GM21447 (cell line): ENCODE data around the gene KCNN3.
"Not testable (repeated sequence)": the region's sequence is repeated elsewhere in the genome, so short reads cannot be mapped to it uniquely, and the experiment has no call there.

Experiments
- ATAC-seq: cut with Tn5 transposase; IDR thresholded peaks from one replicate; pipeline ENCODE4 v1.9.1; 2021; ENCODE audit not compliant: unreplicated experiment

KCNN3 gene

DNA sequence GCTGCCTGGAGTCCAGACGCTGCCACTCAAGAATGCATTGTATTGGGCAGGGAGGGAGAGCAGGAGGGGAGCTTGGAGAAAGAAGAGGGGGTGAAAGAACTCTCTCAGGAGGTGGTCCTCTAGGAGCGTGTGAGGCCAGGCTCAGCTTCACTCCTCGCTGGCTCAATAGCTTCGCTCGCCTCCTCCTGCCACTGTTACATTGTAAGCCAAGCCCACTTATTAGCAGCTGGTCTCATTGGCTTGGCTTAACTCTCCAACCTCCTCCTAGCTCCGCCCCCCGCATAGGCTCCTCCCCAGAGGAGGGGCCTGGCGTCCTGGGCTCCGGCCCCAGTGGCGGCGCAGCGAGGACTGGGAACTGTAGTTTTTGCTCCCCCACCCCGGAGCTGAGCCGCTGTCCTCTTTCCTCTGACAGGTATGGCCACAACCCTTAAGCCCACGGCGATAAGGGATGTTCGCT is at the start of gene KCNN3:
TSS of gene KCNN3 (minus strand) at position 167 of the 457 bp plus-strand sequence. CDS start 317 bp downstream, outside the sequence.
- ATAC-seq, result peak; percentile 86

DNA sequence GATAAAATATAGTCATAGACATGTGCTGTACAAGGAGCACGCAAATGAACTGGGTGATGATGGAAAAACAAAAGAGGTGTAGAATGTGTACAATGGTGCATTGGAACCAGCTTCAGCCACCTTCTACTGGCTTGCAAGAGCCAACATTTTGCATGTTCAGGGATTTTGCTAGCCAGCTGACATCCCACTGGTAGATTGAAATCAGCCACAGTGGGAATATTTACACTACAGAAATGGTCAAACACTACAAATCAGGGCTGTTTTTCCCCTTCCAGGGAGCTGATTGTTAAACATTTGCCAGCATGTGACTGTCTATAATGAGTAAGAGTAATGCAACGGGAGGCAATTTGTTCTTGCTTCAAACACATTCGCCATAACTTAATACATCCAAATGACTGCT is 43.2 kb upstream of the KCNN3 start:
- ATAC-seq, result no peak

- no peak for ATAC-seq
These were observed 42.7 kb upstream of the KCNN3 start for GRCh38 chr1:154912755-154913154.

GRCh38 chr1:154911691-154912550 is 41.8 kb upstream of the KCNN3 start:
- ATAC-seq, result no peak

- ATAC-seq, result no peak
These were observed 40.8 kb upstream of the KCNN3 start for GRCh38 chr1:154910851-154911250.

GRCh38 chr1:154908937-154909336 is 38.9 kb upstream of the KCNN3 start:
- ATAC-seq, result no peak

GRCh38 chr1:154908129-154908528 is 38.0 kb upstream of the KCNN3 start:
- ATAC-seq, result not testable (repeated sequence)

GRCh38 chr1:154906621-154907081 is 36.6 kb upstream of the KCNN3 start:
- no peak for ATAC-seq

DNA sequence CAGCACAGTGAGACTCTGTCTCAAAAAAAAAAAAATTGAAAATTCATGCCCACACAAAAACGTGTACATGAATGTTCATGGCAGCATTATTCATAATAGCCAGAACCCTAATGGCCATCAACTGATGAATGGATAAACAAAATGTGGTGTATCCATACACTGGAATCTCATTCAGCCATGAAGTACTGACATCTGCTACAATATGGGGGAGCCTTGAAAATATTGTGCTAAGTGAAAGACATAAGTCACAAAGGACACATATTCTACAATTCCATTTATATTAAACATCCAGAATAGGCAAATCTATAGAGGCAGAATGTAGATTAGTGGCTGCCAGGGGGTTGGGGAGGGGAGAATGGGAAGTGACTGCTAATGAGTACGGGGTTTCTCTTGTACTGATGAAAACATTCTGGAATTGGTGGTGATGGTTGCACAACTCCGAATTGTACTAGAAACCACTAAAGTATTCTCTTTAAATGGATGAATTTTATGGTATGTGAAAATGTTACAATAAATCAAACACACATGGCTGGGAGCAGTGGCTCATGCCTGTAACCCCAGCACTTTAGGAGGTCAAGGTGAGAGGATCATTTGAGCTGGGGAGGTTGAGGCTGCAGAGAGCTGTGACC is 33.0 kb upstream of the KCNN3 start:
- no peak for ATAC-seq

GRCh38 chr1:154901591-154901990 is 31.5 kb upstream of the KCNN3 start:
- no peak for ATAC-seq

DNA sequence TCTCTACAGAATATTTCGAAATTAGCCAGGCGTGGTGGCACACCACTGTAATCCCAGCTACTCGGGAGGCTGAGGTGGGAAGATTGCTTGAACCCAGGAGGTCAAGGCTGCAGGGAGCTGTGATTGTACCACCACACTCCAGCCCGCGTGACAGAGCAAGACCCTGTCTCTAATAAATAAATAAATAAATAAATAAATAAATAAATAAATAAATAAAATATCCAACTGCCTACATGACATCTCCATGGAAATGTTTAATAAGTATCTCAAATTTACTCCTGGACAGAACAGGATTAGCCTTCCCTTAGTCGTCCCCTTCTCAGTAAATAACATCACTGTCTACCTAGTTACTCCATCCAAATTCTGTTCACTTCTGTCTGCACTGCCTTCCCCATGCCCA is 29.0 kb upstream of the KCNN3 start:
- ATAC-seq, result no peak

DNA sequence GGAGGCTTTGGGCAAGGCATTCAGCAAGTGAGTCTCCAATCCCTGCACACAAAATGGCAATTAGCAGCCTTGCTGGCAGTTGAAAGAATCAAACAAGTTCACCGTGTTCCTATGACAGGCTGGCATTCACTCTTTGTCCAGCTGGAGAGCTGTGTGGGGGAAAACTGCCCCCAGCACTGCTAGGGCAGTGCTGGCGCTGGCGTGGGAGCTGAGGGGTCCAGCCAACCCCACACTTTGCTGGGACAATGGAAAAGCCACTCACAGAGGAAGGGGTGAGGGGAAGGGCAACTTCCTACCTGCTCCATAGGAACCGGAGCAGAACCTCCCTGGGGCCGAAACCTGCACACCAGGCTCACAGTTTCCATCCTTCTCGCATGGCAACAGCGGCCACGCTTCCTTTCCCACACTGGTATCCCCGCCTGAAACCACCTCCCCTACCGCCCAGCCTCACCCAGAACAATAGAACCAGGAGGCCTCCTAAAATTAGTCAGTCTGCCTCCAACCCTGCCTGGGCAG is 26.7 kb upstream of the KCNN3 start:
- ATAC-seq, result no peak

DNA sequence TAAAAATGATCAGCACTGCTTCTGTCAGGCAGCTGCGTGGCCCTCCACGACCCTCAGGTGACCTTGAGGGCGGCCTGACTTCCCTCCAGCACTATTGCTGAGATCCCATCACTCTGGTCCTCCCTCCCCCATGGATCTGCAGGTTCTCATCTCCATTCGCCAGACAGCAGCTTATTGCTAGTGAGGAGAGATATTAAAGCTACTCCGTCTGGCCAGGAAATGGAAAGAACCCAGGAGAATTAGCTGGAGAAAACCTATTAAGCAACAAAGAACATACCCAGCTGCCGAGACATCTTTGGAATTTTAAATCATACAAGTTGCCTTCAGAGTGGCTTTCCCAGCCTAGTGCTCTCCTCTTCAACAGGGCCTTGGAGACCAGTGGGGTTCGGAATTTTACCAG is 25.7 kb upstream of the KCNN3 start:
- ATAC-seq, result no peak

DNA sequence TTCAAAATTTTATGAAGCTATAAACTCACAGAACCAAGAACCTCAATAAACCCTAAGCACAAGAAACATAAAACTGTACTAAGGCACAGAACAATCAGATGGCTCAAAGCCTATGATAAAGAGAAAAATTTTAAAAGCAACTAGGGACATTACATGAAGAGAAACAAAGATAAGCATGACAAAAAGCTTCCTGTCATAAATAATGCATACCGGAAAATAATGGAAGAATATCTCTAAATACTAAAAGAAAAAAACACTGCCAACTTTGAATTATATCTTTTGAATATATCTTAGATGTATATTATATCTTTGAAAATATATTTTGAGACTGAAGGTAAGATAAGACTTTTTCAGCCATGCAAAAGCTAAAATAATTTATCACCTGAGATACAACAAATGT is 21.4 kb upstream of the KCNN3 start:
- ATAC-seq, result no peak

DNA sequence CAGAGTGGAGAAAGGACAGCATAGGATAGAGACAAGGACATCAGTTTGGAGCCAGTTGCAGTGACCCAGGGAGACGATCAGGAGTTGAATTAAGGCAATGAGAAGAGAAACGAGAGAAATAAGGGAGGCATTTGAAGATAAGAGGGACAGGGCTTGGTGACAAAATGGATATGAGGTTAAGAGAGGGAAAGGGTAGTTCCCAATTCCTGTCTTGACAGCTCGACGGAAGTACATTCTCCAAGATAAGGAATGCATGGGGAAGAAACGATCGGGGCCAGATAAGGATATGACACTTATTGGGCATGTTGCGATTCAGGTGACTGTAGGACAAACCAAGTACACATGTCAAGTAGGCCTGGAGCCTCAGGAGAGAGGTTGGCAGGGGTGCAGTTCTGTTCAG is 18.7 kb upstream of the KCNN3 start:
- no peak for ATAC-seq

GRCh38 chr1:154886281-154887015 is 16.4 kb upstream of the KCNN3 start:
- ATAC-seq, result no peak

GRCh38 chr1:154884869-154885701 is 15.0 kb upstream of the KCNN3 start:
- no peak for ATAC-seq

DNA sequence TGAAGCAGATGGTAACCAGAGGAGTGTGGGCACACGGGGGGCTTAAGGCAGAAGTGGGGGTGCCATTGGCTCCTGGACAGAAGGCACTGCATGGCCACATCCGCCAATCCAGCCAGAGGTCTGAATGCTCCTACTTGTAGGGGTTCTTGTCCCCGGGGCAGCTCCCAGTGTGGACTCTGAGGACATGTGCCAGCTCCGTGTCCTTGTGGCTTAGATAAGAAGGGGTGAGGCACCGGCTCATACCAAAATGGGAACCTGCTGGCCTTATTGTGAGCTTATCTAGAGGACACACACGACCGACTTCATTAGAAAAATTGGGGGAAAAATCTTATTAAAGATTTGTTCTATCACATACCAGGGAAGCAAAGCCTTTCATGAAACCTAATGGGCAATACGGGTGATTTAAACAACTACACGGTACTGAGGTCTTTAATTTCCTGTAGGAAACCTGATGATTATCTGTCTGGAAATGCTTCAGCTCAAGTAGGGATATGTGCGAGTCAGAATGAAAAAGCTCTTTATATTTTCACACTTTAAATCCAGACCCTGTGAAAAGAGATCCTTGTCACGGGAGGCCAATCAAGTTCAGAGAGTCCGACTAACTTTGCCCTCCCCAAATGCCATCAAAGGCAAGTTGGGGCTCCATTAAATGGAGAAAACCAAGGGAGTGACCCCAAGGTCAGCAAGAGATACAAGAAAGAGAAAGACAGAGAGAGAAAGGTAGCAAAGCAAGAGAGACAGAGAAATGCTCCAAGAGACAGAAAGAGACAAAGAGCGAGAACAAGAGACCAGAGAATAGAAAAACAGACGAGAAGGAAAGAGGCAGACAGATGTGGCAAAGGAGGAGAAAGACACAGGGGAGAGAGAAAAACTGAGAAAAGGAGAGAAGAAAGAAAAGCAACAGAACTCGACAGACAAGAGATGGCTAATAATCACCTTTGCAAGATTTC is 14.1 kb upstream of the KCNN3 start:
- ATAC-seq, result no peak

DNA sequence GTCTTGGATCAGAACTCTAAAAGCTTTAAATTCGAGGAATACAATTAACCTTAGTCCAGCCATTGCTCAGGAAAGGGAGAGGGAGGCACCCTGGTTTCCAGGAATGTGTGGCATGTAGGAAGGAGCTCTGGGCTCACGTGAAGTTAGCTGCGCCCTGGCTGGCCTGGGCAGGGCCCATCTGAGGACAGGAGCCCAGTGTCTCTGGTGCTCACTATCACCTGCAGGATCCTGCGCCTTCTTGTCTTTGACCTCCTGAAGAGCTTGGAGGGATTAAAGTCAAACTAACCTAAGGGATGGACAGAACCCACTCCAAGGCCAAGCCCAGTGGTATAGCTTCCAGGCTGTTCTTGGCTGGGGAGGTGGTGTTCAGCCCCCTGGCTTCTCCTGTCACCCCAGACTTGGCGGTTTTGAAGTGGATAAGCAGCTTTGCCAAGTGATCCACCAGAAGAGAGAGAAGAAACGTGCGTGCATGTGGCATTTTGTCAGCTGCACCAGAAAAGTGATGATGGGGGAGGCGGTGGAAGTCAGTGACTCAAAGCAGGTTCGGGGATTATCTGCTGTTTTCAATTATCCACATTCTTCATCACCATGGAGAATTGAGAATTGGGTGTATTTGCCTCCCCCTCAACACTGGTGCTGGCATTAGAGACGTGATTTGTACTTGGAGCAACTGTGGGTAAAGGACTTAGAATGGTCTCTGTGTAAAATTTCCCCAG is 11.9 kb upstream of the KCNN3 start:
- ATAC-seq, result no peak
